NCI-H146 treated with DMSO at 0.1 percent for 48 hours (cell line): Measurements from ENCODE around the gene HPCAL4.

Source experiments
- DNase-seq: peaks from one replicate; lab custom pipeline; 2025; ENCODE audit not compliant: unreplicated experiment; lab: John Stamatoyannopoulos, UW

The HPCAL4 gene

DNA sequence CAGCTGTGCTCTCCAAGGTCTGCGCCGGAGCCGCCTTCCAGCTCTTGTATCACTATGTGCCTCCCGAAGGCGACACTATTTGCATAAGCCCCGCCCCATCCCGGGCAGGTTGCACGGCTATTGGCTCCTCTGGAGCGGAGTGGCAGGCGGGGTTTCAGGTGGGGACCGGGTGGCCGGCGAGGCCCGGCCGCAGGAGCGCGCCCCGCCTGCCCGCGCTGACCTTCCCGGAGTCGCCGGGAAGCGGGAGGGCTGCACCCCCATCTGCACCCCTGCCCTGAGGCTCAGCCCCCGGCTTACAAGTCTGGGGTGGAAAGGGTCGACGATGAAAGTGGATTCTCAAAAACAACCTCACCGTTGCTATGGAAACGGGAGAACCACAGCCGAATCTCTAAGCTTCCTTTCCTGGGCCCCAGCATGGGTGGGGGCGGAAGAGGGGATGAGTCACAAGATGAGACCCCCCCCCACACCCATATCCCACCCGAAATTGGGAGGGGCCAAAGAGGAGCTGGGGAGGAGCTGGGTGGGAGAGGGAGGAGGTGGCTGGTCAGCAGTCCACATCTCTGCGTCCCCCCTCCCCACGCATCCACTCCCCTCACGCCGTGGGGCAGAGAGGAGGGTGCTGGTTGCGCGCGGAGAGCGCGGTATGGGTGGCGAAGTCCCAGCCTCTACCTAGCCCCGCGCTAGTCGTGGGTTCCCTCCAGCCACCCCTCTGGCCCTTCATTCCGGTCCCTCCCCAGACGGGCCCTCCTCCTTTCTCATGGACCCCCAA, at the start of gene HPCAL4:
HPCAL4 (minus strand) TSS at position 51 of the 769 bp plus-strand sequence. CDS start 6,830 bp downstream, outside the sequence.
- peak; percentile 56 for DNase-seq

GRCh38 chr1:39738622-39739366, 47.6 kb upstream of the HPCAL4 start, which contains the start of gene PPIE:
Gene PPIE (plus strand): TSS chr1:39738882. CDS start chr1:39738901, 19 bp downstream.
- DNase-seq, result peak; percentile 40

DNA sequence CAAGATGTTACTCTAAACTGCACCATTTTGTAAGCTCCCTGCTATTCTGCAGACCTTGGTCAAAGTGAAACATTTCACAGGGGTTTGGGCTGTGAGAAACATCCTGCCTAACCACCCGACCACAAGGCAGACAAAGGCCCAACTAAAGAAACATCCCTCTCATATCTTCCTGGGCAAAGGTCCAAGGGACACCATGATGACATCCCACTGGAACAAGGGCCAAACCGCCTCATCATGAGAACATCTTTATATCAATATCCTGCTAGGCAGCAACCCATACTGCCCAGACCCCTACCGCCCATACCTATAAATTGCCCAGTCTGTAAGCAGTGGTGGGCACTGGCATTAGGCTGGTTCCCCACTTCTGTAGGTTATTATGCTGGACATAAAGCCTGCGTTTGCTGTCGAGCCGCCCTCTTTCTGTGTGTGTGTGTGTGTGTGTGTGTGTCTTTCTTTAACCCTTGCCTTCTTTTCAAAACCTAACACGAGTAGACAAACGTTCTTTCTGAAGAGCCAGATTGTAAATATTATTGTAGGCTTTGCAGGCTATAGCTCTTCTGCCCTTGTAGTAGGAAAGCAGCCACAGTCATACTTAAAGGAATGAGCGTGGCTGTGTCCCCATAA, 46.4 kb upstream of the HPCAL4 start:
- DNase-seq, result no peak

- no peak for DNase-seq
These were observed 44.5 kb upstream of the HPCAL4 start for GRCh38 chr1:39735731-39736130.

- DNase-seq, result no peak
These were observed 41.9 kb upstream of the HPCAL4 start for GRCh38 chr1:39733161-39733560.

- DNase-seq, result no peak
These were observed 41.5 kb upstream of the HPCAL4 start for GRCh38 chr1:39732730-39733129.

GRCh38 chr1:39729842-39730241, 38.6 kb upstream of the HPCAL4 start:
- DNase-seq, result no peak

- no peak for DNase-seq
These were observed 37.8 kb upstream of the HPCAL4 start for GRCh38 chr1:39729030-39729429.

DNA sequence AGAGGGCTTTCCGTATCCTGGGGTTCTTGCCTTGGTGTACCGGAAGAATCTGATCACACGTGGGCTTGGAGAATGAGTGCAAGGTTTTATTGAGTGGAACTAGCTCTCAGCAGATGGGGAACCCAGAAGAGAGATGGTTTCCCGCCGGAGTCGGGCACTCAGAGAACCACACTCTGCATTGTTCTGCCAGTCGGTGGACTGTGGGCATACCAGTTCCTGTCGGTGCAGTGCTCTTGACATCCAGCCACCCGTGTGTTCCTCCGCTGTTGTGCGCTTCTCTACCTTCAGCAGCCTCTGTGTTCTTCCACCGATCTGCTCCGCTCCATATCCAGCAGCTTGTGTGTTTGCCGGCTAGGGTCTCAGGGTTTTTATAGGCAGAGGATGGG, 36.7 kb upstream of the HPCAL4 start:
- DNase-seq, result no peak

- DNase-seq, result no peak
These were observed 36.1 kb upstream of the HPCAL4 start for GRCh38 chr1:39727221-39727931.

DNA sequence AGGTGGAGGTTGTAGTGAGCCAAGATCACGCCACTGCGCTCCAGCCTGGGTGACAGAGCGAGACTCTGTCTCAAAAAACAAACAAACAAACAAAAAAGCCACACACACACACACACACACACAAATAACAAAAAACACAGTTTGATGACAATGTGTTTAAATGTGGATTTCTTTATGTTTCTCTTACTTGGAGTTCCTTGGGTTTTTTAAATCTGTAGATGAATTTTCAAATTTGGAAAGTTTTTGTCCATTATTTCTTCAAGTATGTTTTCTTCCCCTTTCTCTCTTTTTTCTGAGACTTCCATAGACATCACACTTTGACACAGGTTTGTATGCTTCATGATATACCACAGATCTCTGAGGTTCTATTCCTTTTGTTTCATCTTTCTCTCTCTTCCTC, 35.4 kb upstream of the HPCAL4 start:
- no peak for DNase-seq

DNA sequence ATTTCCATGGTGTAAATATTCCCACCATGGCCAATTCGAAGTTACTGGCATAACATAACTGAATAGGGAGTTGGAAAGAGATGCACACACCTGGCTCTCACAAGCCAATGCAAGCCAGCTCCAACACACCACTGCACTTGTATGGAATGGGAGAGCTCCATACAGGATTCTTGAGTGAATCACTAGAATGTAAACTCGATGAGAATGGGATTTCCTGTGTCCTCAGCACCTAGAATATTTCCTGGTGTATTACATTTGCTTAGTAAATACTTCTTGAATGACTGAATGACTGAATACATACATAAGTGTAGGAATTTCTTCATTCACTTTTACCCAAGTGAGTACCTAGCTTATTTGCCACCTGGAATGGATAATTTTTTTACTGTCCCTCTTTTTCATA, 31.3 kb upstream of the HPCAL4 start:
- no peak for DNase-seq

GRCh38 chr1:39721664-39722063, 30.4 kb upstream of the HPCAL4 start:
- no peak for DNase-seq

DNA sequence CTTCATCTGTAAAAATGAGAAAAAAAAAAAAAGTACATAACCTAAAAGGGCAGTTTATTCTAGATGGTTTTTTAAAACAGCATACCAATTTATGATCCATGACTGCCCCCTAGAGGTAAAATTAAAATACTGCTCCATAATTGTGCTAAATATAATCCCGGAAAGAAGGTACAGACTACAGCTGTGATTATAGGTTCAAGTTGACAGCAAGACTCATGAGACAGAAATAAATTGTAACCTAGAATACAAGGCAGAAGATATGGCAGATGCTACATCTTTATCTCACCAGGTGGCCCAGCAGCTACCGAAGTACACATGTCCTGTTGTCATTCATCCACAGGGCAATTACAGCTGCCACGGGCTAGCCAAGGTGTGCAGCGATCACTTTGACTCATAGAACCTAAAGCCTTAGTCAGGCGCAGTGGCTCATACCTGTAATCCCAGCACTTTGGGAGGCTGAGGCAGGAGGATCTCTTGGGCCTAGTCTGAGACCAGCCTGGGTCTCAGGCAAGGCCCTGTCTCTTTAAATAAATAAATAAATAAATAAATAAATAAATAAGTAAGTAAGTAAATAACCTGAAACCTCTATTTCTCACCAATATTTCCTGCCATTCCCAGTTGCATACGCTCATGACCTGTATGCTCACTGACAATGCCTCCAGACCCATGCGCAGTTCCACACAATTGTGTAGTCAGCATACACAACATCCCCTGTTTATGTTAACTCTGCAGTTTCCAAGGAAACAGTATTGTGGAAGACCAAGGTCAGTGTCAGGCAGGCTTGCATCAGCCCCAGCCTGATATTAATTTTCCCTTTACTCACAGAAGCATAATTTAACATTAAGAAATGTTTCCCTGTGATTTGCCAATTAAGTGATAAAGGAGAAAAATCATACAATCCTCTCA, 29.1 kb upstream of the HPCAL4 start:
- peak; percentile 75 for DNase-seq

DNA sequence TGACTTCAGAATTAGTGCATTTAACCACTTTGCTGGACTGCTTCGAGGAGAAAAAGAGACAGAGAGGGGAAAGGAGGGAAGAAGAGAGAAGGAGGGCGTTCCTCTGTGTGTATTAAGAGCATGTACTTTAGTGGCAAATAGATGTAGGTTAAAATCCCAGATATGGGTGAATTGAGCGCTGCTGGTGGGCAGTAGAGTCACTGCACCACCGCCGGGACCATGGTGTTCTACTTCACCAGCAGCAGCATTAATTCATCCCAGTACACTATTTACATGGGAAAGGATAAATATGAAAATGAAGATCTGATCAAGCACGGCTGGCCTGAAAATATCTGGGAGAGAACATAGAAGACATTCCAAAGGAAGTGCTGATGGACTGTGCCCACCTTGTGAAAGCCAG, 26.6 kb upstream of the HPCAL4 start:
- DNase-seq, result no peak

DNA sequence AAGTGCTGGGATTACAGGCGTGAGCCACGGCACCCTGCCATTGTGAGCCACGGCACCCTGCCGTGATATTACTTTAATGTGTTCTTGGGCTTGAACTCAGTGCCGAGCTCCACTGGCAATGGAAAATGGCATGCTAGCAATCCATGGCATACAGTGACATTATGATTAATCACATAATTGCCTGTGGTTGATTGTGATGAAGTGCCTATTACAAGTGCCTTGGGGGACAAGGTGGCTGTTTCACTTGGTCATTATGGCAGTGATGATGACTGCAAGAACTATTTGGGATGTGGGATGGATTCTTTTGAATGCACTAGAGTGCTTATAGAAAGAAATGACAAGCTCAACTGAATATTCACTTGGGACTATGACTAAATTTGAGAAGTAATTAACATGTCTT, 22.3 kb upstream of the HPCAL4 start:
- no peak for DNase-seq

DNA sequence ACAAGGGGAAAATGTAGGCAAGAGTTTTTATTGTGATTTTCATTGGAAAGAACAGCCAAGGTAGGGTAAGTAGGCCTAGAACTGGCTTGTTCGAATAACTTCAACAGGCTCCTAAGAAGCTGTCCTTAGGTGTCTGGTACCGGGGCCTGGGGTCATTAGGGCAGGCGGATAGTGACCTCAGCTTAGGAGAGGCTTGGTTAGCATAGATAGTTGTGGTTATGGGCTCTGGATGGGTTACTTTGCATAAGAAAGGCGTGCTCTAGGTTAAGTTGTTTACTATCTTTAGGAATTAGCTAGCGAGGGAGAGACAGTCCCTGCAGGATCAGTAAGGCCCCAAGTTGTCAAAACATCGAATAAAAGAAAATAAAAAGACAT, 20.7 kb upstream of the HPCAL4 start:
- no peak for DNase-seq

- no peak for DNase-seq
These were observed 20.1 kb upstream of the HPCAL4 start for GRCh38 chr1:39711104-39711965.

GRCh38 chr1:39707506-39707905, 16.3 kb upstream of the HPCAL4 start:
- DNase-seq, result no peak
